Measurements from ENCODE around the gene DIP2B. TPM values are rescaled to one million over a fixed set of nuclear protein-coding genes. Genes with fewer than 3 reads are reported as not detected.

DIP2B gene
- total RNA-seq, 1 donor from 2014 or later = 37.1 TPM

DNA sequence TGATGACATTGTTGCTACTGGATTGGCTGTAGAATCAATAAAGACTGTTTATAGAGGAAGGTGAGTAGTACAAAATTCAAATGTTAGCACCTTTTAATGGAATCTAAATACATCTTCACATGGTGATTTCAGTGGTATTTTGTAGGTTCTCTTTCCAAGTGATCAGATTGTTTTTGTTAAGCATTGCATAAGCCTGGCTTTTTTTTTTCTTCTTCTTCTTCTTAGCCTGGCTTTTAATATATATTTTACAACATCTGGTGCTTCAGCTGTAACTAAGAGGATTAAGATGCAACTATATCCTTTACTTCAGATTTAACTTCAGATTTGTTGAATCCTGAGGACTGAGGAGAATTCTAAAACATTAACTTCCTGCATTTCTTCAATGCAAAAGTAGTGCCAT, 201.8 kb downstream of the DIP2B start:
- no peaks in the 10 kb centered on the region for H3K36me3 ChIP-seq
- no peaks in the 10 kb centered on the region for H3K27me3 Mint-ChIP-seq (ENCODE audit: insufficient read depth, low read depth)

DNA sequence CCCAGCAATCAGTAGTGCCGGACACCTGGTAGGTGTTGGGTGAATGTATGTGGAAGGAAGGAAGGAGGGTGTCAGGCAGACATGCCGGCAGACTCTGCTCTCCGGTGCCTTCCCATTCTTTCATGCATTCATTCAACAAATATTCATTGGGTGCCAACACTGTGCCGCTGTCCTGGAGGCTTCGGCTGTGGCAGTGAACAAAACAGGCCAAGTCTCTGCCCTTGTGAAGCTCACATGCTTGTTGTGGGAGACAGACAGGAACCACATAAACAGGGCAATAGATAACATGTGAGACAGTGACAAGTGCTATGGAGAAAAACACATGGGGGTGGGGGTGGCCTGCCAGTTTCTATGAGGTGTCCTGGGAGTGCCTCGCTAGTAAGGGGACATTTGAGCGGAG, 202.6 kb downstream of the DIP2B start:
- H3K4me3 Mint-ChIP-seq = no peak overlapping the region
- no peaks in the 10 kb centered on the region for H3K27me3 Mint-ChIP-seq (ENCODE audit: insufficient read depth, low read depth)
- Histone ChIP-seq H3K9ac (no peak overlapping the region), H3K4me2 (no peak overlapping the region), H3K79me2 (ENCODE audit: low read depth) (no peaks in the 10 kb centered on the region), H2AFZ (replicated peaks) (no peak overlapping the region), H3K36me3 (no peaks in the 10 kb centered on the region), H3K4me1 (no peaks in the 10 kb centered on the region), H3K27me3 (no peaks in the 10 kb centered on the region), H3K4me3 (no peak overlapping the region), H3F3A (ENCODE audit: low read depth) (no peaks in the 10 kb centered on the region), H3K9me3 (ENCODE audit: low read depth) (no peaks in the 10 kb centered on the region), H3K27ac (no peak overlapping the region), H4K20me1 (ENCODE audit: low read depth) (no peaks in the 10 kb centered on the region)
- TF ChIP-seq EZH2phosphoT487 (IDR thresholded peaks at IDR 0.05) (no peak), EZH2 (IDR thresholded peaks at IDR 0.05) (no peak)
- TF ChIP-seq, protein P1, sequence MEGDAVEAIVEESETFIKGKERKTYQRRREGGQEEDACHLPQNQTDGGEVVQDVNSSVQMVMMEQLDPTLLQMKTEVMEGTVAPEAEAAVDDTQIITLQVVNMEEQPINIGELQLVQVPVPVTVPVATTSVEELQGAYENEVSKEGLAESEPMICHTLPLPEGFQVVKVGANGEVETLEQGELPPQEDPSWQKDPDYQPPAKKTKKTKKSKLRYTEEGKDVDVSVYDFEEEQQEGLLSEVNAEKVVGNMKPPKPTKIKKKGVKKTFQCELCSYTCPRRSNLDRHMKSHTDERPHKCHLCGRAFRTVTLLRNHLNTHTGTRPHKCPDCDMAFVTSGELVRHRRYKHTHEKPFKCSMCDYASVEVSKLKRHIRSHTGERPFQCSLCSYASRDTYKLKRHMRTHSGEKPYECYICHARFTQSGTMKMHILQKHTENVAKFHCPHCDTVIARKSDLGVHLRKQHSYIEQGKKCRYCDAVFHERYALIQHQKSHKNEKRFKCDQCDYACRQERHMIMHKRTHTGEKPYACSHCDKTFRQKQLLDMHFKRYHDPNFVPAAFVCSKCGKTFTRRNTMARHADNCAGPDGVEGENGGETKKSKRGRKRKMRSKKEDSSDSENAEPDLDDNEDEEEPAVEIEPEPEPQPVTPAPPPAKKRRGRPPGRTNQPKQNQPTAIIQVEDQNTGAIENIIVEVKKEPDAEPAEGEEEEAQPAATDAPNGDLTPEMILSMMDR (IDR thresholded peaks at IDR 0.05) = no peak
- H3K9me3 Mint-ChIP-seq = no peaks in the 10 kb centered on the region
- H3K36me3 Mint-ChIP-seq = peaks cover 10% of the 10 kb centered on the region
- H3K27ac Mint-ChIP-seq = no peak overlapping the region
- DNase-seq (ENCODE audit: low spot score) = no peak
- no peaks in the 10 kb centered on the region for H3K4me1 Mint-ChIP-seq

More for the DNA sequence above, 201.8 kb downstream of the DIP2B start:
- no peaks in the 10 kb centered on the region for H3K9me3 ChIP-seq (ENCODE audit: low read depth)
- no peak overlapping the region for H3K9ac ChIP-seq
- H3F3A ChIP-seq (ENCODE audit: low read depth) = no peaks in the 10 kb centered on the region
- H3K27ac ChIP-seq = no peak overlapping the region
- no peaks in the 10 kb centered on the region for H3K79me2 ChIP-seq (ENCODE audit: low read depth)
- no peaks in the 10 kb centered on the region for H3K4me1 ChIP-seq
- H2AFZ ChIP-seq (replicated peaks) = no peak overlapping the region
- H3K36me3 Mint-ChIP-seq = peaks cover 10% of the 10 kb centered on the region
- no peaks in the 10 kb centered on the region for H3K4me1 Mint-ChIP-seq
- DNase-seq (ENCODE audit: low spot score) = no peak
- no peaks in the 10 kb centered on the region for H3K27me3 ChIP-seq
- TF ChIP-seq EZH2phosphoT487 (IDR thresholded peaks at IDR 0.05) (no peak), EZH2 (IDR thresholded peaks at IDR 0.05) (no peak)
- TF ChIP-seq, protein P1 (IDR thresholded peaks at IDR 0.05) = no peak
- no peak overlapping the region for H3K4me3 ChIP-seq
- no peaks in the 10 kb centered on the region for H4K20me1 ChIP-seq (ENCODE audit: low read depth)
- H3K9me3 Mint-ChIP-seq = no peaks in the 10 kb centered on the region
- H3K27ac Mint-ChIP-seq = no peak overlapping the region
- H3K4me2 ChIP-seq = no peak overlapping the region
- no peak overlapping the region for H3K4me3 Mint-ChIP-seq

DNA sequence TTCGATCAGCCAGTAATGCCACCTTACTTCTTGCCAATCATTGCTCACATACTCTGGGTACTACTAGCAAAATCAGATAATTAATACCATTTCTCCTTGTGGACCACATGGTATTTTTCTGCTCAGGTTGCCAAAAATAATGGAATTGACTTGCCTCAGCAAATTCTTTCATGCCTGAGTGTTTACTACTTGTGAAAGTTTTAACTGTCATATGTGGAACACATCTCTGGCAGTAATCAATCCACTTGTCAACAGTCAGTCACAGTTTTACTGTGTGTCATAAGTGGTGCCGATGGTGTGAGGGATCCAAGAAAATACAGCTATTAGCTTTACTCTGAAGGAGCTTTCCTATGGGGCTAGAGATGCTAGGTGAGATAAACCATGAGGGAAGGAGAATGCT, 203.8 kb downstream of the DIP2B start:
- Histone ChIP-seq H3K9me3 (ENCODE audit: low read depth) (no peaks in the 10 kb centered on the region), H3K27me3 (no peaks in the 10 kb centered on the region), H3F3A (ENCODE audit: low read depth) (no peaks in the 10 kb centered on the region), H3K27ac (no peak overlapping the region), H2AFZ (replicated peaks) (no peak overlapping the region), H3K4me2 (no peak overlapping the region), H3K4me3 (no peak overlapping the region), H3K9ac (no peak overlapping the region), H3K4me1 (no peaks in the 10 kb centered on the region), H4K20me1 (ENCODE audit: low read depth) (no peaks in the 10 kb centered on the region), H3K36me3 (no peaks in the 10 kb centered on the region), H3K79me2 (ENCODE audit: low read depth) (no peaks in the 10 kb centered on the region)
- Mint-ChIP-seq H3K27me3 (ENCODE audit: insufficient read depth, low read depth) (no peaks in the 10 kb centered on the region), H3K36me3 (peaks cover 10% of the 10 kb centered on the region), H3K9me3 (no peaks in the 10 kb centered on the region), H3K4me3 (no peak overlapping the region), H3K27ac (no peak overlapping the region), H3K4me1 (no peaks in the 10 kb centered on the region)
- TF ChIP-seq EZH2phosphoT487 (IDR thresholded peaks at IDR 0.05) (no peak), EZH2 (IDR thresholded peaks at IDR 0.05) (no peak)
- TF ChIP-seq, protein P1 (IDR thresholded peaks at IDR 0.05) = no peak
- DNase-seq (ENCODE audit: low spot score) = no peak

Data from neural progenitor cell (in vitro differentiated cells).